HG02642 (cell line): ENCODE measurements around the gene DIDO1.
"Not testable (repeated sequence)": the region's sequence is repeated elsewhere in the genome, so short reads cannot be mapped to it uniquely, and the experiment has no call there.

Source experiments
- ATAC-seq: cut with Tn5 transposase; IDR thresholded peaks from one replicate; pipeline ENCODE4 v1.9.1; 2021; ENCODE audit warnings: mild to moderate bottlenecking; ENCODE audit not compliant: unreplicated experiment, poor library complexity

Gene DIDO1

GRCh38 chr20:62962891-62963613, 36.7 kb upstream of the DIDO1 start:
- ATAC-seq, result no peak

GRCh38 chr20:62962221-62962879, 36.0 kb upstream of the DIDO1 start:
- no peak for ATAC-seq

DNA sequence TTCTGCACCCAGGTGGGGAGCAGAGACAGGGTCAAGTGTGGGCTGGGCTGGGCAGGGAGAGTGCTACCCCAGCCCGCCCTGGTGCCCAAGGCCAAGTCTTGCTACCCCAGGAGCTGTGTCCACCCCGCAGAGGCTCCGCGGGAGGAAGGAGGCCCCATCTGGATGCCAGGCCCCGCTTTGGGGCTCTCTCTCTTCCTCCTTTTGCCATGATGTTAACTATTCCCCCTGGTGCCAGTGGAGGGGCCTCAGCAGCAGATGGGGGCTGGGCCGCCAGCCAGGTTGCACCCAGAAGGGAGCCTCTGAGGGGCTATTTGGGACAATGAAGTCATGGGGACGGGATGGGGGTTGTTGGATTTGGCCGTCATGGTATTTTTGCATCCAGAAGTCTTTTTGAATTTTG, 35.5 kb upstream of the DIDO1 start:
- no peak for ATAC-seq

GRCh38 chr20:62961310-62961783, 35.0 kb upstream of the DIDO1 start:
- ATAC-seq, result no peak

DNA sequence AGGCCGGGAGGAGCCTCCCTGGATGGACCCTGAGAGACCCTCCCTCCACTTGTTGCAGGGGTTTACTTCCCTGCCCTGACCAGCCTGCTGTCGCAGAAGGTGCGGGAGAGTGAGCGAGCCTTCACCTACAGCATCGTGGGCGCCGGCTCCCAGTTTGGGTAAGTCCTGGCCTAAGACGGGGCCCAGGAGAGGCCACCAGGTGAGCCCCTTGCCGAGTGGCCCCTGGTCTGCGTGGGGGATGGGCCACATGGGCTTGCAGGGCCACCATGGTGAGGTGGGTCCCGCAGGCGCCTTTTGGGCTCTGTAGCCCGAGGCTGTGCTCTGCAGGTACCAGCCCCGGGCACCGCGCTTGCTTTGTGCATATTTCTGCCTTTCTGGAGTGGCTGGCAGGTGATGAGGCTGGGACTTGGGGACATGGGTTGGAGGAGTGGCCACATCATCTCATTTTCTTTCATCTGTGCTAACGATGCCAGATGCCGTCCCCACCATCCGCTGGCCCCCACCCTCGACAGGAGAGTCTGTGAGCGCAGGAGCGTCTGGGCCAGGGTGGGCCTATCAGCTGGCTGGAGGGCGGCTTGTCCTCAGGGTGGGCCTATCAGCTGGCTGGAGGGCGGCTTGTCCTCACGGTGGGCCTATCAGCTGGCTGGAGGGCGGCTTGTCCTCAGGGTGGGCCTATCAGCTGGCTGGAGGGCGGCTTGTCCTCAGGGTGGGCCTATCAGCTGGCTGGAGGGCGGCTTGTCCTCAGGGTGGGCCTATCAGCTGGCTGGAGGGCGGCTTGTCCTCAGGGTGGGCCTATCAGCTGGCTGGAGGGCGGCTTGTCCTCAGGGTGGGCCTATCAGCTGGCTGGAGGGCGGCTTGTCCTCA, 34.4 kb upstream of the DIDO1 start:
- not testable (repeated sequence) for ATAC-seq

GRCh38 chr20:62959998-62960436, 33.7 kb upstream of the DIDO1 start:
- no peak for ATAC-seq

- no peak for ATAC-seq
These were observed 33.0 kb upstream of the DIDO1 start for GRCh38 chr20:62959101-62959971.

GRCh38 chr20:62958388-62959100, 32.2 kb upstream of the DIDO1 start:
- ATAC-seq, result no peak

DNA sequence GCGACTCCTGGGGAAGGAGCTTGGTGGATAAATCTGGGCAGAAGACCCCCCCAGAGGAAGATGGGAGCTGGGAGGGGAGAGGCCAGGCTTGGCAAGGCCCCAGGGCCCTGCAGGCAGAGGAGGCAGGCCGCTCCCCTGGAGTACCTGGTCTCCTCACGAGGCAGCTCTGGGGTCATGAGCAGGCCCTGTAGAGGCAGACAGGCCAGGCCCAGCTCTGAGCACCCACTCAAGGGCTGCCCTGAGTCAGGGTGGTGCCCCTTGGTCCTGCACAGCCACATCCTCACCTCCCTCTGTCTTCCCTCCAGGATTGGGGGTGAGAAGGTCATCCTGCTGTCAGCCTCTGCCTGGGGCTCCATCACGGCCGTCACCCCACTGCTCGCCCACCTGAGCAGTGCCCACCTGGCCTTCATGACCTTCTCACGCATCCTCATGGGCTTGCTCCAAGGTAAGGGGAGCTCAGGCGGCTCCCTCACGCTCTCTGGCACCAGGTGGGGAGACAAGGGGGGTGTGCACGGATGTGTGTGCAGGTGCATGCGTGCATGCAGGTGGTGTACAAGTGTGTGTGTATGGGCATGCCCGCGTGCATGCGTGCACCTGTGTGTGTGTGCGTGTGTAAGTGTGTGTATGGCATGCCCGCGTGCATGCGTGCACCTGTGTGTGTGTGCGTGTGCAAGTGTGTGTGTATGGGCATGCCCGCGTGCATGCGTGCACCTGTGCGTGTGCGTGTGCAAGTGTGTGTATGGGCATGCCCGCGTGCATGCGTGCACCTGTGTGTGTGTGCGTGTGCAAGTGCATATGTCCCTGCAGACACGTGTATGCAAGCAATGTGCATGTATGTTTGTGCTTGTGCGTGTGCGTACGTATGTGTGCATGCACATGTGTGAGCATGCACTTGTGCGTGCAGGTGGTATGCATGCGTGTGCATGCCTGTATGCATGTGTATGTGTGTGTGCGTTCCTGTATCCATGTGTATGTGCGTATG, 31.1 kb upstream of the DIDO1 start:
- no peak for ATAC-seq

GRCh38 chr20:62956387-62957135, 30.3 kb upstream of the DIDO1 start:
- no peak for ATAC-seq

DNA sequence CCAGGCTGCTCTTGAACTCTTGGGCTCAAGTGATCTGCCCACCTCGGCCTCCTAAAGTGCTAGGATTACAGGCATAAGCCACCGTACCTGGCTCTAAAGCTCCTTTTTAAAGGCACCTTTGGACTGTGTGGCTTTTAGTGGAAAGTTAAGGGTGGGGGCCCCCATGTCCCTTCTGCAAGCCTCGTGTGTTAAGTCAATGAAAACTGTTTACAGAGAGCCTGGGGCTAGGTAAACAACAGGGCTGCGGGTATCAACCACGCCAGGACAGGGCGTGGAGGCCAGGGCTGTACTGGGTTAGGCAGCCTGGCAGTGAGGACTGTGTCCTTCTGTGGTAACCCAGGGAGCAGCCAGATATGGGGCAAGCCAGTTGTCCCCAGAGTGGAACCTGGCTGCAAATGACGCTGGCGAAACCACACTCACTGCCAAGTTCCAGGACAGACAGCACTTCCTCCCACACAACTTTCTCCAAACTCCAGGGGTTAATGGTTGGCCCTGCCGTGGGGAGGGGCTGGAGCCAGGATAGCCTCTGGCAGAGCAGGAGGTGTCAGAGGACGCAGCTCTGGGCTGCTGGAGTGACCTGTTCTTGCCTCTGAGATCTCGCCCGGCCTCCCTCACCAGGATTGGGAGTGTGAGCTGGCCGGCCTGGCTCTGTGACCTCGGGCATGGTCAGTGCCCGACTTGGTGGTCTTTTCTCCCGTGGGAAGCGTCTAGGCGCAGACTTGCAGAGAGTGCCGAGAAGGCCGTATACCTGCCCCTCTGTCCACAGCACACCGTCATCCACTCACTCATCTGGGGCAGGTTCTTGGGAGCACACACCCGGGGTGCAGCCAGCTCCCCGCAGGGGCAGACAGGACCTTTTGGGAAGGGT, 29.4 kb upstream of the DIDO1 start:
- ATAC-seq, result no peak

DNA sequence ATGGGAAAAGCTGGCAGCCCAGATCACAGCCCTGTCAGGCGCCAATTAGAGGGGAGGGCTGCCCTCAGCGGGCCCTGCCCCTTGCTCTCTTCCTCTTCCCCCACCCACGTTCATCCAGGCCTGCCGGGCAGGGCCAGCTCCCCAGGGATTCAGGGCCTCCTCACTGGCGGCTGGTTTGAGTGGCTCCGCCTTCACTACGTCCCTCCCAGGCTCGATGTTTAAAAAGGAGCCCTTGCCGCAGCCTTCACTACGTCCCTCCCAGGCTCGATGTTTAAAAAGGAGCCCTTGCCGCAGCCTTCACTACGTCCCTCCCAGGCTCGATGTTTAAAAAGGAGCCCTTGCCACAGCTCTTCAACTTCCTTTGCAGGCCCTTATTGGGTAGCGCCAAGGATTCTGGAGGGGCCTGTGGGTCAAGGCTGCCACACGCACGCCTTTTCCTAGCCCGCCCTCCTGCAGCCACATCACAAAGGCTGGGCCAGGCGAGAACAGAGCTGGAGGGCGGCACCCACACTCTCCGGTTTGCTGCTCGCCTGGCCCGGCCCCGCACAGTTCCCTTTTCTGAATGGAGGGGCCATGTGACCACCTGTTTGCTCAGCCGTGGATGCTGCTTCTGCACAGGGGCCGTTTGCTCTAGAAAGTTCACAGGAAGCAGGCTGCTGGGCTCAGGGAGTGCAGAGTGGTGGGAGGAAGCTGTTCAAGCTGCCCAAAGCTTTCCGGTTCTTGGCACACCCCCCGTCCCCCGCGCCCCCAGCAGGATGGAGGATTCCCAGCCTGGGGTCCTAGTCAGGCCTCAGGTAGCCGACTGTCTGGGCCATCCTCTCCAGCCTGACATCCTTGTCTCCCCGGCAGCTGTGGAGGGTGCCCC, 27.8 kb upstream of the DIDO1 start:
- peak; percentile 67 for ATAC-seq

- no peak for ATAC-seq
These were observed 26.9 kb upstream of the DIDO1 start for GRCh38 chr20:62952968-62953838.

GRCh38 chr20:62952373-62952967, 26.2 kb upstream of the DIDO1 start, which contains the start of gene SLC17A9:
TSS of gene SLC17A9 (plus strand) at chr20:62952709. CDS start at chr20:62952831, 122 bp downstream.
- ATAC-seq, result peak; percentile 54
